Epithelial cell of proximal tubule (primary cell): ENCODE results near the gene TBC1D1. TPM values are rescaled to one million over a fixed set of nuclear protein-coding genes. Genes with fewer than 3 reads are reported as not detected.

Experiments
- DNase-seq: peaks from one replicate; pipeline ENCODE4 v3.0.0-alpha.2; 2011; ENCODE audit warnings: low read depth
- H3K4me3 ChIP-seq: 2 replicates; pipeline ENCODE4 v1.5.1; 2011; ENCODE audit warnings: low read depth, mild to moderate bottlenecking, low read length
- CTCF ChIP-seq: conservative IDR thresholded peaks from 2 replicates; pipeline ENCODE4 v1.5.1; 2012; ENCODE audit warnings: low read depth, mild to moderate bottlenecking, low read length
- total RNA-seq: library from RNA; depleted of rRNA; stranded (reverse); fragments of >200 nt; gene quantifications from 2 replicates; pipeline ENCODE4 v1.2.3, GENCODE V29; 2015

TBC1D1 gene
- total RNA-seq, 1 donor from 2014 or later = 157 TPM

GRCh38 chr4:38179690-38180377, 288.9 kb downstream of the TBC1D1 start:
- H3K4me3 ChIP-seq = no peak overlapping the region
- TF ChIP-seq CTCF = peak; percentile 96
- peak; percentile 87 for DNase-seq

- no peak overlapping the region for H3K4me3 ChIP-seq
- no peak for DNase-seq
- TF ChIP-seq CTCF = peak; percentile 12
Observed at GRCh38 chr4:38180456-38180855, 289.6 kb downstream of the TBC1D1 start.

- TF ChIP-seq CTCF = no peak
- no peak overlapping the region for H3K4me3 ChIP-seq
- no peak for DNase-seq
Observed at GRCh38 chr4:38181286-38181685, 290.4 kb downstream of the TBC1D1 start.

GRCh38 chr4:38182334-38182998, 291.6 kb downstream of the TBC1D1 start:
- no peak for TF ChIP-seq CTCF
- no peak overlapping the region for H3K4me3 ChIP-seq

GRCh38 chr4:38184404-38184803, 293.5 kb downstream of the TBC1D1 start:
- no peak overlapping the region for H3K4me3 ChIP-seq
- no peak for DNase-seq
- TF ChIP-seq CTCF = peak; percentile 51

More at GRCh38 chr4:38182334-38182998, 291.6 kb downstream of the TBC1D1 start:
- no peak for DNase-seq

GRCh38 chr4:38185406-38186144, 294.7 kb downstream of the TBC1D1 start:
- no peak for TF ChIP-seq CTCF
- DNase-seq = no peak
- no peak overlapping the region for H3K4me3 ChIP-seq
